ENCODE results near the gene CAMKV.
"Not testable (repeated sequence)": the region's sequence is repeated elsewhere in the genome, so short reads cannot be mapped to it uniquely, and the experiment has no call there.

CAMKV gene

GRCh38 chr3:49911611-49912010 lies 41.9 kb upstream of the CAMKV start:
- H3K36me3 ChIP-seq (ENCODE audit: control insufficient read depth, insufficient read depth, low read length) = peaks cover 16% of the 10 kb centered on the region
- TF ChIP-seq CTCF (IDR thresholded peaks at IDR 0.05; ENCODE audit: insufficient read depth, low read length, poor library complexity, severe bottlenecking) = no peak
- no peaks in the 10 kb centered on the region for H3K27me3 ChIP-seq (replicated peaks; ENCODE audit: control insufficient read depth, insufficient read depth, low read length)
- no peak overlapping the region for H3K4me3 ChIP-seq (replicated peaks; ENCODE audit: low read depth, low read length)
- DNase-seq (ENCODE audit: extremely low read depth, insufficient read length) = no peak

- peaks cover 16% of the 10 kb centered on the region for H3K36me3 ChIP-seq (ENCODE audit: control insufficient read depth, insufficient read depth, low read length)
- no peak for TF ChIP-seq CTCF (IDR thresholded peaks at IDR 0.05; ENCODE audit: insufficient read depth, low read length, poor library complexity, severe bottlenecking)
- H3K4me3 ChIP-seq (replicated peaks; ENCODE audit: low read depth, low read length) = no peak overlapping the region
- H3K27me3 ChIP-seq (replicated peaks; ENCODE audit: control insufficient read depth, insufficient read depth, low read length) = no peaks in the 10 kb centered on the region
- no peak for DNase-seq (ENCODE audit: extremely low read depth, insufficient read length)
Measured at GRCh38 chr3:49911124-49911420, 41.4 kb upstream of the CAMKV start.

DNA sequence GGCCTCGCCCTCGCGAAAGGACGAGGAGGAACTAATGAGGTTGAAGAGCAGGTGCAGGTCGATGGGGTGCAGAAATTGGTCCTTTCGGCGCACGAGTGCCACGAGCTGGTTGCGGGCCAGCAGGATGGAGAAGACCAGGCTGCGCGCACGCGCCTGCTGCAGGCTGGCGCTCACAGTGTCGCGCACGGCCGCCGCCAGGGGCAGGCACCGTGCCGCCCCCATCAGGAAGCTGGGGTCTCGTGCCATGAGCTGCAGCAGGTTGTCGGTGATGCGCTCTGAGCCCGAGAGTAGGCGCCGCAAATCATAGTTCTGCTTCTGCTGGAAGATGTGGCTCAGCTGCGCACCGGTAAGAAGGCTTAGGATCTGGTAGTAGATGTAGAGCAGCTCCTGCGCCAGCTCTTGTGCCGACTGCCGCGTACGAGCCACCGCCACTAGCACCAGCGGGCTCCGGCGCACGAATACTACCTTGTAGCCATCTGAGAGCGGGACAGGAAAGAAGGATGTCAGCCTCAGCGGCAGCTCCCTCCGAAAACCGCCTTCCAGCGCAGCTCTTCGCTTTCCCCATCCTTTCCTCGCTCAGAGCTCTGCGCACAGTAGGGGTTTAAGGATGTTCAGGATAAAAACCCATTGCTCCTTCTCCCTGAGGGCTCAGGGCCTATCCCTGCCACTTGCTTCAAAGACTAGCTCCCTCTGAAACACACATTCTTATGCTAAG lies 40.9 kb upstream of the CAMKV start:
- H3K36me3 ChIP-seq (ENCODE audit: control insufficient read depth, insufficient read depth, low read length) = peaks cover 16% of the 10 kb centered on the region
- no peak for DNase-seq (ENCODE audit: extremely low read depth, insufficient read length)
- no peak overlapping the region for H3K4me3 ChIP-seq (replicated peaks; ENCODE audit: low read depth, low read length)
- no peak for TF ChIP-seq CTCF (IDR thresholded peaks at IDR 0.05; ENCODE audit: insufficient read depth, low read length, poor library complexity, severe bottlenecking)
- H3K27me3 ChIP-seq (replicated peaks; ENCODE audit: control insufficient read depth, insufficient read depth, low read length) = no peaks in the 10 kb centered on the region

- TF ChIP-seq CTCF (IDR thresholded peaks at IDR 0.05; ENCODE audit: insufficient read depth, low read length, poor library complexity, severe bottlenecking) = no peak
- Histone ChIP-seq H3K27me3 (replicated peaks; ENCODE audit: control insufficient read depth, insufficient read depth, low read length) (no peaks in the 10 kb centered on the region), H3K4me3 (replicated peaks; ENCODE audit: low read depth, low read length) (no peak overlapping the region), H3K36me3 (ENCODE audit: control insufficient read depth, insufficient read depth, low read length) (peaks cover 16% of the 10 kb centered on the region)
- no peak for DNase-seq (ENCODE audit: extremely low read depth, insufficient read length)
Measured at GRCh38 chr3:49908373-49909199, 38.9 kb upstream of the CAMKV start.

DNA sequence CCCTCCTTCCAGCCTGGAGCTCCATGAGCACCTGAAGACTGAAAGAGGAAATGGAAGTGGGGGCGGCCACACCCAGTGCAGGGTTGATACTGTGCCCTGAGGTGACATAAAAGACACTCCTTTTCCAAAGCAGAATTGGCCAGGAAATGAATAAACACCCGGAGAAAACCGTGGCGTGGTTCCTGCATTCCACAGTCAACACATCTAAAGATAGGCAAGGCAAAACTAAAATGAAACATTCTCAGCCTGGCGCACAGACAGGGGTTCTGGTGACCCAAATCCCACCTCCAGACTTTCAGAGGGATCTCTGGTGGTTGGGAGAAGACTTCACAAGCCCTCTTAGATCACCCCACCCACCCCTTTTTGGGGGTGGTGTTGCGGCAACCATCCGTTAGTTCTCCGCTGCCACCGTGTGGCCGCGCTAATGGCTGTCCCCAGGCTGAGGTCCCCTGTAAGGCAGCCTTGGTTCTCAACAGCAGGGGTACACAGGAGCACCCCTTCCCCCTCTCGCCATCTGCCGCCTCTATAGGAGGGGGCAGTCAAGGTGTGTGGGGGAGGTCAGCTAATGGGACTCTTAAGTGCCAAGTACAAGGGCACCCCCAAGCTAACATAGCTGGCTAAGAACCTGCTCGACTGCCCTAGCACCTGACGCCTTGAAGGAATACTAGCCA lies 36.5 kb upstream of the CAMKV start:
- DNase-seq (ENCODE audit: extremely low read depth, insufficient read length) = peak; percentile 55
- peaks cover 11% of the 10 kb centered on the region for H3K36me3 ChIP-seq (ENCODE audit: control insufficient read depth, insufficient read depth, low read length)
- peak overlapping the region; percentile 16; the same call in 1 of the 2 replicates for H3K4me3 ChIP-seq (replicated peaks; ENCODE audit: low read depth, low read length)
- peak; percentile 58 for TF ChIP-seq CTCF (IDR thresholded peaks at IDR 0.05; ENCODE audit: insufficient read depth, low read length, poor library complexity, severe bottlenecking)
- no peaks in the 10 kb centered on the region for H3K27me3 ChIP-seq (replicated peaks; ENCODE audit: control insufficient read depth, insufficient read depth, low read length)

- not testable (repeated sequence) for DNase-seq (ENCODE audit: extremely low read depth, insufficient read length); H3K36me3 ChIP-seq (ENCODE audit: control insufficient read depth, insufficient read depth, low read length); H3K4me3 ChIP-seq (replicated peaks; ENCODE audit: low read depth, low read length); H3K27me3 ChIP-seq (replicated peaks; ENCODE audit: control insufficient read depth, insufficient read depth, low read length)
Measured at GRCh38 chr3:49904448-49904847, 34.7 kb upstream of the CAMKV start.

Data from GM06990 (cell line).